Neural cell (in vitro differentiated cells): Measurements from ENCODE around the gene NDST1. TPM values are rescaled to one million over a fixed set of nuclear protein-coding genes. Genes with fewer than 3 reads are reported as not detected.

Source experiments
- H2AFZ ChIP-seq: fragments of 200-600, 300-800 bp; sonication (generic), shearing (Covaris generic); 2 replicates; pipeline ENCODE4 v1.6.0; 2014; ENCODE audit warnings: low read depth, mild to moderate bottlenecking, antibody characterized with exemption, low read length, moderate library complexity
- H3F3A ChIP-seq: fragments of 200-600 bp; shearing (Covaris generic); 2 replicates; pipeline ENCODE4 v1.6.1; 2016; ENCODE audit warnings: mild to moderate bottlenecking, moderate library complexity, mixed read lengths, antibody characterized with exemption, low read length; ENCODE audit not compliant: insufficient read depth, poor library complexity, severe bottlenecking
- H3K27ac ChIP-seq: fragments of 200-600, 300-800 bp; sonication (generic), shearing (Covaris generic); 2 replicates; pipeline ENCODE4 v1.5.1; 2014; ENCODE audit warnings: mild to moderate bottlenecking, low read length, moderate library complexity
- H3K27me3 ChIP-seq: fragments of 300-800, 200-600 bp; sonication (generic), shearing (Covaris generic); 2 replicates; pipeline ENCODE4 v1.6.0; 2014; ENCODE audit warnings: mild to moderate bottlenecking, low read depth, low read length, moderate library complexity; ENCODE audit not compliant: insufficient read depth
- H3K36me3 ChIP-seq: fragments of 300-800, 200-600 bp; sonication (generic), shearing (Covaris generic); 2 replicates; pipeline ENCODE4 v1.5.1; 2014; ENCODE audit warnings: mild to moderate bottlenecking, antibody characterized with exemption, low read length, moderate library complexity; ENCODE audit not compliant: insufficient read depth
- H3K4me2 ChIP-seq: fragments of 300-800, 200-600 bp; sonication (generic), shearing (Covaris generic); 2 replicates; pipeline ENCODE4 v1.6.0; 2014; ENCODE audit warnings: mild to moderate bottlenecking, low read length
- H3K4me3 ChIP-seq: fragments of 300-800, 200-600 bp; sonication (generic), shearing (Covaris generic); 2 replicates; pipeline ENCODE4 v1.5.1; 2014; ENCODE audit warnings: mild to moderate bottlenecking, low read length, moderate library complexity
- H3K79me2 ChIP-seq: fragments of 200-600 bp; shearing (Covaris generic); replicated peaks from 2 replicates; pipeline ENCODE4 v1.6.0; 2014; ENCODE audit warnings: mild to moderate bottlenecking, low read length, moderate library complexity; ENCODE audit not compliant: insufficient read depth
- H3K9ac ChIP-seq: fragments of 300-800, 200-600 bp; sonication (generic), shearing (Covaris generic); 2 replicates; pipeline ENCODE4 v1.6.1; 2016; ENCODE audit warnings: mild to moderate bottlenecking, low read length, mixed read lengths
- H3K9me2 ChIP-seq: fragments of 200-600 bp; shearing (Covaris generic); 2 replicates; pipeline ENCODE4 v1.6.1; 2016; ENCODE audit warnings: mild to moderate bottlenecking, low read length, mixed read lengths; ENCODE audit not compliant: insufficient read depth
- H3K9me3 ChIP-seq: fragments of 200-600, 300-800 bp; sonication (generic), shearing (Covaris generic); 2 replicates; pipeline ENCODE4 v1.6.1; 2016; ENCODE audit warnings: mild to moderate bottlenecking, mixed run types, low read length, moderate library complexity, mixed read lengths
- H4K20me1 ChIP-seq: fragments of 200-600 bp; shearing (Covaris generic); 2 replicates; pipeline ENCODE4 v1.6.1; 2016; ENCODE audit warnings: mild to moderate bottlenecking, mixed run types; ENCODE audit not compliant: insufficient read depth
- EP300 ChIP-seq: fragments of 450-650 bp; conservative IDR thresholded peaks from 2 replicates; pipeline ENCODE4 v1.6.1; 2014; ENCODE audit warnings: antibody characterized with exemption, mild to moderate bottlenecking, moderate library complexity; ENCODE audit not compliant: poor library complexity, severe bottlenecking
- EZH2 ChIP-seq: fragments of 200-600, 300-800 bp; shearing (Covaris generic), sonication (generic); IDR thresholded peaks from 2 replicates; pipeline ENCODE4 v1.6.1; 2014; ENCODE audit warnings: antibody characterized with exemption, low read length, borderline replicate concordance, mild to moderate bottlenecking; ENCODE audit not compliant: insufficient read depth, poor library complexity, severe bottlenecking
- MXI1 ChIP-seq: fragments of 450-650 bp; conservative IDR thresholded peaks from 2 replicates; pipeline ENCODE4 v1.6.1; 2014; ENCODE audit warnings: antibody characterized with exemption, mild to moderate bottlenecking; ENCODE audit not compliant: poor library complexity, severe bottlenecking
- POLR2AphosphoS5 ChIP-seq: IDR thresholded peaks from 2 replicates; pipeline ENCODE4 v1.6.1; 2012
- RAD21 ChIP-seq: fragments of 450-650 bp; conservative IDR thresholded peaks from 2 replicates; pipeline ENCODE4 v1.6.1; 2014; ENCODE audit warnings: antibody characterized with exemption, mild to moderate bottlenecking, moderate library complexity
- SMC3 ChIP-seq: fragments of 450-650 bp; conservative IDR thresholded peaks from 2 replicates; pipeline ENCODE4 v1.6.1; 2014; ENCODE audit warnings: antibody characterized with exemption, mild to moderate bottlenecking, moderate library complexity; ENCODE audit not compliant: poor library complexity
- TAF1 ChIP-seq: IDR thresholded peaks from 2 replicates; pipeline ENCODE4 v1.6.1; 2012; ENCODE audit warnings: low read depth
- polyA minus RNA-seq: library from RNA; depleted of rRNA, polyadenylated mRNA; stranded (reverse); fragments of >200 nt; gene quantifications from 2 replicates; pipeline ENCODE4 v1.2.3, GENCODE V29; 2014
- polyA plus RNA-seq: library from polyadenylated mRNA; depleted of rRNA; stranded (reverse); fragments of >200 nt; gene quantifications from 2 replicates; pipeline ENCODE4 v1.2.3, GENCODE V29; 2014
- TF ChIP-seq, protein P1 (sequence below): IDR thresholded peaks from 2 replicates; pipeline ENCODE4 v1.6.1; 2012; ENCODE audit warnings: borderline replicate concordance
- TF ChIP-seq, protein P2 (sequence below): fragments of 450-650 bp; IDR thresholded peaks from 2 replicates; pipeline ENCODE4 v1.5.1; 2014; ENCODE audit warnings: antibody characterized with exemption, mild to moderate bottlenecking, moderate library complexity; ENCODE audit not compliant: poor library complexity, severe bottlenecking

Gene NDST1
- polyA plus RNA-seq (15.6 and 21.9 TPM in 2 replicates), polyA minus RNA-seq (48.7 and 50.9 TPM in 2 replicates)

- no peaks in the 10 kb centered on the region for H3F3A ChIP-seq
- H3K9ac ChIP-seq = no peak within 1 kb of the TSS
- H3K79me2 ChIP-seq = peaks cover 63% of the 10 kb centered on the region
- no peaks in the 10 kb centered on the region for H3K27me3 ChIP-seq
- TF ChIP-seq, protein P1, sequence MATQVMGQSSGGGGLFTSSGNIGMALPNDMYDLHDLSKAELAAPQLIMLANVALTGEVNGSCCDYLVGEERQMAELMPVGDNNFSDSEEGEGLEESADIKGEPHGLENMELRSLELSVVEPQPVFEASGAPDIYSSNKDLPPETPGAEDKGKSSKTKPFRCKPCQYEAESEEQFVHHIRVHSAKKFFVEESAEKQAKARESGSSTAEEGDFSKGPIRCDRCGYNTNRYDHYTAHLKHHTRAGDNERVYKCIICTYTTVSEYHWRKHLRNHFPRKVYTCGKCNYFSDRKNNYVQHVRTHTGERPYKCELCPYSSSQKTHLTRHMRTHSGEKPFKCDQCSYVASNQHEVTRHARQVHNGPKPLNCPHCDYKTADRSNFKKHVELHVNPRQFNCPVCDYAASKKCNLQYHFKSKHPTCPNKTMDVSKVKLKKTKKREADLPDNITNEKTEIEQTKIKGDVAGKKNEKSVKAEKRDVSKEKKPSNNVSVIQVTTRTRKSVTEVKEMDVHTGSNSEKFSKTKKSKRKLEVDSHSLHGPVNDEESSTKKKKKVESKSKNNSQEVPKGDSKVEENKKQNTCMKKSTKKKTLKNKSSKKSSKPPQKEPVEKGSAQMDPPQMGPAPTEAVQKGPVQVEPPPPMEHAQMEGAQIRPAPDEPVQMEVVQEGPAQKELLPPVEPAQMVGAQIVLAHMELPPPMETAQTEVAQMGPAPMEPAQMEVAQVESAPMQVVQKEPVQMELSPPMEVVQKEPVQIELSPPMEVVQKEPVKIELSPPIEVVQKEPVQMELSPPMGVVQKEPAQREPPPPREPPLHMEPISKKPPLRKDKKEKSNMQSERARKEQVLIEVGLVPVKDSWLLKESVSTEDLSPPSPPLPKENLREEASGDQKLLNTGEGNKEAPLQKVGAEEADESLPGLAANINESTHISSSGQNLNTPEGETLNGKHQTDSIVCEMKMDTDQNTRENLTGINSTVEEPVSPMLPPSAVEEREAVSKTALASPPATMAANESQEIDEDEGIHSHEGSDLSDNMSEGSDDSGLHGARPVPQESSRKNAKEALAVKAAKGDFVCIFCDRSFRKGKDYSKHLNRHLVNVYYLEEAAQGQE = no peak
- TF ChIP-seq EP300 (no peak), RAD21 (no peak)
- TF ChIP-seq, protein P2, sequence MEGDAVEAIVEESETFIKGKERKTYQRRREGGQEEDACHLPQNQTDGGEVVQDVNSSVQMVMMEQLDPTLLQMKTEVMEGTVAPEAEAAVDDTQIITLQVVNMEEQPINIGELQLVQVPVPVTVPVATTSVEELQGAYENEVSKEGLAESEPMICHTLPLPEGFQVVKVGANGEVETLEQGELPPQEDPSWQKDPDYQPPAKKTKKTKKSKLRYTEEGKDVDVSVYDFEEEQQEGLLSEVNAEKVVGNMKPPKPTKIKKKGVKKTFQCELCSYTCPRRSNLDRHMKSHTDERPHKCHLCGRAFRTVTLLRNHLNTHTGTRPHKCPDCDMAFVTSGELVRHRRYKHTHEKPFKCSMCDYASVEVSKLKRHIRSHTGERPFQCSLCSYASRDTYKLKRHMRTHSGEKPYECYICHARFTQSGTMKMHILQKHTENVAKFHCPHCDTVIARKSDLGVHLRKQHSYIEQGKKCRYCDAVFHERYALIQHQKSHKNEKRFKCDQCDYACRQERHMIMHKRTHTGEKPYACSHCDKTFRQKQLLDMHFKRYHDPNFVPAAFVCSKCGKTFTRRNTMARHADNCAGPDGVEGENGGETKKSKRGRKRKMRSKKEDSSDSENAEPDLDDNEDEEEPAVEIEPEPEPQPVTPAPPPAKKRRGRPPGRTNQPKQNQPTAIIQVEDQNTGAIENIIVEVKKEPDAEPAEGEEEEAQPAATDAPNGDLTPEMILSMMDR = no peak
- H3K36me3 ChIP-seq = no peaks in the 10 kb centered on the region
- no peak within 1 kb of the TSS for H2AFZ ChIP-seq
- H3K9me2 ChIP-seq = no peaks in the 10 kb centered on the region
- no peaks in the 10 kb centered on the region for H3K9me3 ChIP-seq
- no peak within 1 kb of the TSS for H3K4me3 ChIP-seq
- H3K4me2 ChIP-seq = no peak within 1 kb of the TSS
- H3K27ac ChIP-seq = no peak within 1 kb of the TSS
- no peaks in the 10 kb centered on the region for H4K20me1 ChIP-seq
These were observed at the start of gene NDST1 for GRCh38 chr5:150507474-150508276. Gene NDST1, plus strand, starts transcription at chr5:150508131. Its CDS starts 13,124 bp downstream, at chr5:150521255.

- Histone ChIP-seq H3K27ac (no peak overlapping the region), H3K9me3 (no peaks in the 10 kb centered on the region), H3K27me3 (no peaks in the 10 kb centered on the region), H3F3A (no peaks in the 10 kb centered on the region), H3K79me2 (no peaks in the 10 kb centered on the region), H3K4me2 (peak overlapping the region; percentile 6), H3K4me3 (peak overlapping the region; percentile 51), H3K36me3 (no peaks in the 10 kb centered on the region), H2AFZ (peak overlapping the region; percentile 25), H3K9ac (peak overlapping the region; percentile 38), H4K20me1 (no peaks in the 10 kb centered on the region), H3K9me2 (no peaks in the 10 kb centered on the region)
- TF ChIP-seq, protein P1 = no peak
- peak; percentile 70 for TF ChIP-seq SMC3
- no peak for TF ChIP-seq MXI1
- TF ChIP-seq EP300 = no peak
- TF ChIP-seq, protein P2 = peak; percentile 74
- TF ChIP-seq RAD21 = peak; percentile 82
- no peak for TF ChIP-seq POLR2AphosphoS5
- TF ChIP-seq TAF1 = no peak
- TF ChIP-seq EZH2 = no peak
These were observed 49.0 kb upstream of the NDST1 start for GRCh38 chr5:150458802-150459557.
